Right cardiac atrium (tissue), 5 donors: ENCODE results near the gene PHYHD1. TPM values are rescaled to one million over a fixed set of nuclear protein-coding genes. Genes with fewer than 3 reads are reported as not detected.

Experiments
- ATAC-seq, 2 donors: fragments of 200-7000 bp; cut with Tn5 transposase; one replicate each; pipeline versions ENCODE4 v1.8.0 to v1.9.1; 2020; ENCODE audit warnings: moderate library complexity in 2 of 2, mild to moderate bottlenecking in 1 of 2
- DNase-seq, 3 donors: peaks; one replicate each; pipeline ENCODE4 v3.0.0-alpha.2; 2020
- H3K27ac ChIP-seq: one replicate; pipeline ENCODE4 v1.5.1; 2013; ENCODE audit warnings: mild to moderate bottlenecking, low read length, control low read depth, moderate library complexity
- H3K27me3 ChIP-seq: one replicate; pipeline ENCODE4 v1.6.1; 2013; ENCODE audit not compliant: control insufficient read depth, insufficient read depth
- H3K4me1 ChIP-seq: one replicate; pipeline ENCODE4 v1.6.1; 2013; ENCODE audit warnings: low read length; ENCODE audit not compliant: control insufficient read depth, insufficient read depth
- H3K4me3 ChIP-seq: one replicate; pipeline ENCODE4 v1.5.1; 2013; ENCODE audit warnings: low read length, control low read depth
- H3K9me3 ChIP-seq: one replicate; pipeline ENCODE4 v1.6.1; 2013; ENCODE audit warnings: low read length; ENCODE audit not compliant: control insufficient read depth
- WGBS: extraction: QIAGEN DNeasy Blood & Tissue Kit; methylation state at CpG from one replicate; pipeline ENCODE4 v1.1.7; 2013; 5-methylcytosine and 5-hydroxymethylcytosine counted together
- intact Hi-C, 4 donors: fragments of 100-400 bp; cut with DNase I; formaldehyde crosslinking; loops; one replicate each; pipeline versions ENCODE4 v1.11.0 to v1.14.0; 2022 to 2023
- polyA plus RNA-seq: library from polyadenylated mRNA; stranded (reverse); fragments of 200-250 nt; gene quantifications from one replicate; pipeline ENCODE4 v1.2.3, GENCODE V29; 2013
- total RNA-seq, 4 donors: library from RNA; stranded (reverse); fragmentation: NEBNext Ultra II Directional; extraction: Animal tissue kit (Norgen Biotek cat#: 25700); gene quantifications; one replicate each; pipeline ENCODE4 v1.2.1, GENCODE V29; 2021
- donor health status: healthy with polysubstance abuse.
- donor health status: DM: no; HTN: yes; CAD: no.
- donor health status: DM: no; HTN: no; CAD: no.
- donor health status: DM: no; HTN: yes; CAD: no; lungs with severe emphysema.
- donor health status: DM: yes; HTN: yes; CAD: no.

The PHYHD1 gene
- total and polyA plus RNA-seq, 5 donors: 30.4 to 64.4 (median 38.8) TPM

GRCh38 chr9:128913048-128913900 lies 7.5 kb upstream of the PHYHD1 start:
- intact Hi-C loops: no loop called here
- ATAC-seq: peak; percentile 12 to 30
- Histone ChIP-seq H3K27ac (peak overlapping the region; percentile 61), H3K4me1 (peaks cover 40% of the 10 kb centered on the region), H3K4me3 (no peak overlapping the region), H3K9me3 (no peaks in the 10 kb centered on the region), H3K27me3 (no peaks in the 10 kb centered on the region)
- peak; percentile 49 to 75 (median 72) for DNase-seq
- WGBS: 47% methylated on average over 15 of the region's 15 CpGs

GRCh38 chr9:128913995-128914772 lies 6.6 kb upstream of the PHYHD1 start:
- WGBS: 66% methylated on average over 23 of the region's 23 CpGs
- Histone ChIP-seq H3K4me3 (no peak overlapping the region), H3K27me3 (no peaks in the 10 kb centered on the region), H3K9me3 (no peaks in the 10 kb centered on the region), H3K4me1 (peaks cover 40% of the 10 kb centered on the region), H3K27ac (peak overlapping the region; percentile 61)
- DNase-seq (no peak), ATAC-seq (no peak)
- intact Hi-C loops: no loop called here

GRCh38 chr9:128916204-128916603 lies 4.6 kb upstream of the PHYHD1 start:
- Histone ChIP-seq H3K9me3 (no peaks in the 10 kb centered on the region), H3K4me1 (peaks cover 28% of the 10 kb centered on the region), H3K27me3 (no peaks in the 10 kb centered on the region), H3K27ac (peak overlapping the region; percentile 95), H3K4me3 (no peak overlapping the region)
- WGBS: 74% methylated on average over 18 of the region's 18 CpGs
- intact Hi-C loops: no loop called here
- DNase-seq (peak; percentile 82 to 91 (median 90)), ATAC-seq (peak; percentile 34 to 44)

- ATAC-seq (no peak), DNase-seq (no peak)
- intact Hi-C loops: no loop called here
- peak overlapping the region; percentile 95 for H3K27ac ChIP-seq
- H3K27me3 ChIP-seq: no peaks in the 10 kb centered on the region
- H3K9me3 ChIP-seq: no peaks in the 10 kb centered on the region
- 75% methylated on average over 11 of the region's 11 CpGs for WGBS
- peaks cover 26% of the 10 kb centered on the region for H3K4me1 ChIP-seq
- no peak overlapping the region for H3K4me3 ChIP-seq
Measured at GRCh38 chr9:128916745-128917144, 4.0 kb upstream of the PHYHD1 start.

- peak overlapping the region; percentile 51 for H3K27ac ChIP-seq
- WGBS: 52% methylated on average over 26 of the region's 26 CpGs
- H3K27me3 ChIP-seq: no peaks in the 10 kb centered on the region
- DNase-seq: peak; percentile 91 to 93 (median 93)
- intact Hi-C loops: no loop called here
- H3K9me3 ChIP-seq: no peaks in the 10 kb centered on the region
- peak; percentile 60 to 70 for ATAC-seq
- H3K4me3 ChIP-seq: no peak overlapping the region
- peaks cover 22% of the 10 kb centered on the region for H3K4me1 ChIP-seq
Measured at GRCh38 chr9:128917151-128917849, 3.5 kb upstream of the PHYHD1 start.

- 54% methylated on average over 2 of the region's 2 CpGs for WGBS
- H3K4me1 ChIP-seq: peaks cover 9% of the 10 kb centered on the region
- intact Hi-C loops: no loop called here
Measured at GRCh38 chr9:128918921-128919320, 1.9 kb upstream of the PHYHD1 start.

GRCh38 chr9:128919402-128920089 lies 1.2 kb upstream of the PHYHD1 start:
- peak overlapping the region; percentile 59 for H3K27ac ChIP-seq
- intact Hi-C loops: loop anchor here in 3 of 4 donors (5.0 kb wide), 1 partner anchor 37 kb away; the partner anchor contains the start of genes KYAT1 (in 3 of the 3) and LRRC8A (in 3 of the 3)
- H3K4me3 ChIP-seq: no peak overlapping the region
- ATAC-seq (no peak), DNase-seq (no peak)
- WGBS: 75% methylated on average over 14 of the region's 14 CpGs
- peaks cover 8% of the 10 kb centered on the region for H3K4me1 ChIP-seq
- H3K9me3 ChIP-seq: no peaks in the 10 kb centered on the region
- H3K27me3 ChIP-seq: no peaks in the 10 kb centered on the region

More at GRCh38 chr9:128918921-128919320, 1.9 kb upstream of the PHYHD1 start:
- Histone ChIP-seq H3K9me3 (no peaks in the 10 kb centered on the region), H3K27me3 (no peaks in the 10 kb centered on the region), H3K27ac (peak overlapping the region; percentile 5), H3K4me3 (no peak overlapping the region)
- ATAC-seq (no peak), DNase-seq (no peak)

GRCh38 chr9:128921881-128922763 lies 1.3 kb downstream of the PHYHD1 start:
- ATAC-seq: peak; percentile 77 to 80
- WGBS: 11% methylated on average over 32 of the region's 32 CpGs
- Histone ChIP-seq H3K4me1 (peaks cover 2% of the 10 kb centered on the region), H3K27me3 (no peaks in the 10 kb centered on the region), H3K27ac (peak overlapping the region; percentile 84), H3K9me3 (no peaks in the 10 kb centered on the region), H3K4me3 (peak overlapping the region; percentile 54)
- DNase-seq: peak; percentile 69 to 88 (median 87)
- intact Hi-C loops: loop anchor here in 3 of 4 donors (5.0 kb wide), 1 partner anchor 40 kb away; the partner anchor contains the start of genes KYAT1 (in 3 of the 3) and LRRC8A (in 3 of the 3)

GRCh38 chr9:128923493-128923883 lies 2.7 kb downstream of the PHYHD1 start:
- 92% methylated on average over 6 of the region's 6 CpGs for WGBS
- Histone ChIP-seq H3K9me3 (no peaks in the 10 kb centered on the region), H3K4me3 (no peak overlapping the region), H3K27me3 (no peaks in the 10 kb centered on the region), H3K4me1 (peaks cover 2% of the 10 kb centered on the region), H3K27ac (no peak overlapping the region)
- ATAC-seq (no peak), DNase-seq (no peak)
- intact Hi-C loops: loop anchor here in 3 of 4 donors (5.0 kb wide), 1 partner anchor 41 kb away; the partner anchor contains the start of genes KYAT1 (in 3 of the 3) and LRRC8A (in 3 of the 3)
